ENCODE measurements around the gene MEIS2.

Gene MEIS2

DNA sequence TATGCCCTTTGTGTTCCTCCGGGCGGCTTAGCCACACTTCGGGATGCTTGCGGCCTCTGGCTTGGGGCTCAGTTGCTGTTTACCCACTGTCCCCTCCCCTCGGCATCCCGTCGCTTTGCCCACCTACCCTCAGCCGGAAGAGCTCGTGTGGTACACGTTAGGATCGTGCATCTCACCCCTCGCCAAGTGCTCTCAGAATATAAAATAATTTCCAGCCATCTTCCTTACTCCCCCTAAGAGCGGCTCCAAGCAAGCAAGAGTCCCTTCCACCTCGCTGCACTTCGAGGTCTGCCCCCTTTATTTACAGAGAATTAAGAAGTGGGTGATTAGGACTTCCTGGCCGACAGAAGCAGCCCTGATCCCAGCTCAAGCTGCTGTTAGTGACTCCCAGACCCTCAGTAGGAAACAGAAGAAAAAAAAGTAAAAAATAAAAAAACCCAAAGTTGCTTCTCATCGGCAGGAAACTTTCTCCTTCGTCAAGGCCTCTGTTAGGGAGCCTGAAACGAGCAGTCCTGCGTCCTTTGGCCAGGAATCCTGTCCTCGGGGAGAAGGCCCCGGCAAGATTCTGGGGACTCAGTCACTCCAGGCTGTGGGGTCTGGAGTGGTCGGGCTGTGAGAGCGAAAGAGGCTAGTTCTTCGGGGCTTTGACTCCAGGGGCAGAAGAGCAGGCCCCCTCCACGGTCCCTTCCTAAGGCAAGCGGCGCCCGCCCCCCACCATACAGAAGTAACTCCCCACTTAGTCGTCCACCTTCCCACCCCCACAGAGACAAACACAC, 3.0 kb downstream of the MEIS2 start:
- DNase-seq = no peak

DNA sequence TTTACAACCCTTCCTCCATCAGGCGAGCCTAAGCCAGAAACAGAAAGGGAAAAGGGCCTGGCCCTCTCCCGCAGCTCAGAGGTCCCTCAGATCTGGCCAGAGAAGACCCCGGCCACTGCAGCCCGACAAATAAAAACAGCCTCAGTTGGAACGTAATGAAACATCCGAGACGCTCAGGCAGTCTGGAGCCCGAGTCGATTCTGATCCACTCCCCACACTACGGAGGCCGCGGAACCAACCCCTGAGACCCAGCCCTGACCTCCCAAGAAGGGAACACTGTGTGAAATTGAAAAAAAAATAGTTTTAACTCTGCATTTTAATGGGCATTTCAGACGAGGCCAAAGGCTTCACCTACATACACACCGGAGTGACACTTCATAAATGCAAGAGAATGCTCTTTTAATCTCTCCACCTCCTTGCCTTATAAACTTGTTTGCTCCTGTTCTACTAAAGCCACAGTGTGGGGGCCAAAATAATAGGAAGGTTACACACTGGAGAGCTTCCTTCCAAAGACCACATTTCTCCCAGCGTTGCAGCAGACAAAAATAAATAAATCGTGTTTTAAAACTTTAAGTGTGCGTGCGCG, 3.7 kb downstream of the MEIS2 start:
- DNase-seq = no peak

DNA sequence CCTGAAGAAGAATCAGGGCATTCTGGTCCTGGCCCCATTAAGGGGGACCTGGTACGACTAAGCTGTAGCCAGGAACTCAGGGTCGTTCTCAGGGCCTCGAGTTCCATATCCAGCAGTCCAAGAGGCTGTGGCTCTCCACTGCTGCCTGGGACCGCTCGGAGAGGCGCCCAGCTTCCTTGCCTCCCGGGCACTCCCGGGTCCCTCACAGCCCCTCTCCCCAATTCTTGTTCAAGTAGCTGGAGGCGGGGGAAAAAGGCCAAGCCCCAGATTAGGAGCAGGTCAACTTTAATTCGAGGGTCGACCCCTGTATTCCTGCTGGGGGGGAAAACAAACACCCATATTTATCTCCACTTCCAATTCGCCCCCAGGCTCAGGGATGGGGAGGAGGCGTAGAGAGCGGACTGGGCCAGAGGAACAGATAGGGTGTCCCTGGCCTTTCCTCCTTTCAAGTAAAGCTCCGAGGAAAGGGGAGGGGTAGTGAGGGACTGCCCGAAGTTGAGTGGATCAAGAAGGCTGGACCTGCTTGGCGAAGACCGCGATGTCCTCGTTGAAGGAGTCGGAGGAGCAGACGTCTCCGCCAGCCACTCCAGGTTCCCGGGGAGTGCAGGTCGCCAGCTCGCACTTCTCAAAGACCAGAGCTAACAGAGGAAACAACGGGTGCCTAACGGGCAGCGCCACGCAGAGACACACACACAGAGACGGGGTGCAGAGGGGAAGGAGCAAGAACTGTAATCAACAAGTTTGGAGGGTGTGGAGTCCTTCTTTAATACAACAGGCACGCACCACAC, 4.4 kb downstream of the MEIS2 start:
- DNase-seq = no peak

DNA sequence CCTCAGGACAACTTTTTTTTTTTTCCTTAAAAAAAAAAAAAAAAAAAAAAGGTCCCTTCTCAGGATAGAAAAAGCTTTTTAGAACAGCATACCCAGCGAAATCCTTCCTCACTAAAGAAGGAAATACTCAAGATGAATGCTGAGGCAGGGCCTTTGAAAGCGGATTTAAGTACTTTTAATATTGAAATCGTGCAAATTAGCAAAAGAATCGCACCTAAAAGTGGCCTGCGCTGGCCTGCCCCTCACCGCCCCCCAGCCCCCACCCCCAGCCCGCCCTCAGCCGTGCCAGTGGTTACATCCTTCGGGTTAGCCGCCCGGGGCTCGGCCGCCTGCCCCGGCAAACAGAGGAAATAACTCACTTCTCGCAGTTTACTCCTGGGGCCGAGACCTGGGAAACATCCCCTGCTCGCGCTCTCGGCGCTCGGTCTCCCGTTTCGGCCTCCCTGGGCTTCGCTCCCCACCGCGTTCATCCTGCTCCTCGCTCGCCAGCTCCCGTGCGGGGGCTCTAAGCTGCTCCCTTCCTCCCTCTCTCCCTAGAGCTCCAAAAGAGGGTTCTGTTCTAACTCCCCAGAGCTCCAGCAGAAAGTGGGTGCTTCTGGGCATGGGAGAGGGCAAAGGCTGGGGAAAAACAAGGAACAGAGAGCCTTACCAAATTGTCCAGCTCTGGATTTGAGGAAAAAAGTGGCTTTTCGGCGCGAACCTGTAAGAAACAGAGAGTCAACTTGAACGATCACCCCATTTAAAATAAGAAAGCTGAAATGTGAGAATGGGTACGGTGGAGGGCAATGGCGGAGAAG, 5.2 kb downstream of the MEIS2 start:
- no peak for DNase-seq

DNA sequence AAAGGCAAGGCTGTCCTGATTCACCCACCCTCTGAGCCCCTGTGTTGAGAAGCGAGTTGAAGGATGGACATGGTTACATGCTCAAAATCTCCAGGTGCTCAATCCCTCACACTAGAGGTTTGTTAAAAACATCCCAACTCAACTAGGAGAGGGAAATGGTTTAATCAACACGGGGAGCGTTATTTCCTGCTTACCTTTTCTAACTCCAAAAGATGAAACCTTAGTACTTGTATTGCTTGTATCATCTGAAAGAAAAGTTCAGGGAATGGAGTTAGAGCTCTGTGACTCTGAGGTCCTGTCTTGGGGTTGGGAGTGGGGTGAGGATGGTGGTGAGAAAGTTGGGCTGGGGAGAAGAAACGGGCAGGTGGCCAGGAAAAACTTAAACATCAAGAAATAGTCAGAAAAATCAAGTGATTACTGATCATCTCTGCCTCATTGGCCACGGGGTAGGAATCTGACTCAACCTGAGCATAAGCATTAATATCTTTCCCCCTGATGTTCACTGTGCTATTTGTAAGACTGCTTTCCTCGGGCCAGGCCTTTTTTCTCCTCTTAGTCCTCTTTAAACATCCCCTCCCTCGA, 5.9 kb downstream of the MEIS2 start:
- no peak for DNase-seq

DNA sequence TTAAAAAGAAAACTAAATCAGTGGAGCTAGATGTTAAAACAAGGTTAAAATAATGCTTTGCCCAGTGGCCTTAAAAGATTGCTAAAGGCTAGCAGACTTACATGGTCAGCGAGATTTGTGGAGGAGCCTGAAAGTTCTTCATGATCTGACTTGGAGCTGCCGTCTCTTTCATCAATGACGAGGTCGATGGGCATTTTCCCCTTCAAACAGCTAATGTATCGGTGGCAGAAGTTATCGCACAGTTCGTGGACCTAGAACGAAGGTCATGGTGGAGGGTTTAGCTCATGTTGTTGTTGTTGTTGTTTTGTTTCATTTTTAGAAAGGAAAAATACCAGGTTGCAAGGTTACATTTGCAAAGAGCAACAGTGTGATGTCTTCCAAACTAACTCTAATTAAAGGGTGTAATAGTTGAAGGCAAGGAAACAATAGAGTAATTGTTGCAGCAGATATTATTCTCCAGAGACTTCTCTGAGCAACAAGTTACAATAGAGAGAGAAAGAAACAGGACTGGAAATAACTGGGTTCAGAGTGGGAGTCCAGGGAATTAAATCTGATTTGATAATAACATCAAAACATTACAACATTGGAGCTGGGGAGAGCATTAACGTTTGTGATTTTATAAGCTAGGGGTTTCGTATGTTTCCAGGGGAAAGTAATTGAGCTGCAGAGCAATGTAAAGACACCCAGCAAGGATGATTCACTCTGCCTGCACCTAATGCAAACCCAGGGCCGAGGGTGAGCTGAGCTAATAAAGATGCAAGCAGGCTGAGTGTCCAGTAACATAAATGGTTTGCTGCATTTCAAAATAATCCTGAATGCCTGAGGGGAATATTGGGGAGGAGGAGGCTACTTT, 6.6 kb downstream of the MEIS2 start:
- no peak for DNase-seq

DNA sequence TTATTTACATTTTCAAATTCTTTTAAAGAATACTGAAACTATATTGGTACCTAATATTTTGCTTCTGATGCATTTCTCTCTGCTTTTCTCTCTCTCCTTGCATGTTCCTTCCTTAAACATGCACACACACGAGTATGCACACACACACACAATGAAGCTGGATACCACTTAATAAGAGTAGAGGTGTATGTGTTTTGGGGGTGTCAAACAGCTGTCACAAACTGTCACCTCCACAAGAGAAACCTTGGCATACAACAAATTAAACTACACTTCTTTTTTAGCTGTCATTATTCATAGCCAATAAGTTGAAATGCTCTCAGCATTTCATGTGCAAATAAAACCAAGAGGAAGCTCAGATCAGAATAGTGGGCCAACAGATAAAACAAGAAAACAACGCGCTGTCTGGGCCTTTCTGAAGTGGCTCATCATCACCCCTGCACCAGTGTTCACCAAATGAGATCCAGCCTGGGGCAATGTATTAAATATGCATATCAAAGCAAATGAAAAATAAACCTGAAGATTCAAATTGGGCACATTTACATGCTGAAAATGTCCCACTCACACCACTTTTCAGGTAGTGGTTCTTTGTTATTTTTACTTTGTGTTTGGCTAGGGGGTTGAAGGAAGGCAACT, 9.7 kb downstream of the MEIS2 start:
- DNase-seq = no peak

DNA sequence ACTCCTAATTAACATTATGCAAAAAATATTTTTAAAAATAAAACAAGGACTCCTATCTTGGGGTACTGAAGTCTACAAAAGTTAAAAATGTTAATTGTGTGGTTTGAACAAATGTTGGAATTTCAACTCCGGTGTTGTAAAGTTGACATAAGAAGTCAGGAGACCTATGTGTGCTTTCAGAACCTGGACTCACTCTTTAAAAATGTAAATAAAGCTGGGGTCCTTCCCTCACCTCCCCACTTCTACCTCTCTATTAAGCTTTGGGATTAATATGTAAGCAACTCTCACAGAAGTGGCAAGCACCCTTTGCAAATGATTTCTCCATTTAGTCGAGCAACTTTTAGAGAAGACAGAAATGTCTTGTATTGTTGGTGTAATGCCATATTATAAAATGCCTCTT, 11.9 kb downstream of the MEIS2 start:
- DNase-seq = no peak

DNA sequence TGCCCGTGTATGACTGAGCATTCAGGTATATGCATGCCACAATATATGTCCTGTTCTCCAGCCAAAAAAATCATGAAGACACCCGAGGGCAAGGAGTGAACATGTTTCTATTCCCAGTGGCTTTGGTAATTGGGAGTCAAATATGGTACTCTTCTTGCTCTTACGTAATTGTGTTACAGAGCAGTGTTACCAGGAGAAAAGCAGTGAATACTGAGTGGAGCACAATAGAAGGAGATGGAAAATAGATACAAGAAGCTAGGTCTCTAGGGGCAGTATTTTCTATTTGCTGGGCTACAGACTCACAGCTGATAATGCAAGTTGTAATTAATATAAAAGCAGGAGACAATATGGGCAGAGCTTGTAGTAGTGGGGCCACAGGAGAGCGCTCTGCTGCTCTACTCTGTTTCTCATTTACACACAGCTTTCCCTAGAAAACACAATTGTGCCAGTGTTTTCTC, 13.2 kb downstream of the MEIS2 start:
- no peak for DNase-seq

DNA sequence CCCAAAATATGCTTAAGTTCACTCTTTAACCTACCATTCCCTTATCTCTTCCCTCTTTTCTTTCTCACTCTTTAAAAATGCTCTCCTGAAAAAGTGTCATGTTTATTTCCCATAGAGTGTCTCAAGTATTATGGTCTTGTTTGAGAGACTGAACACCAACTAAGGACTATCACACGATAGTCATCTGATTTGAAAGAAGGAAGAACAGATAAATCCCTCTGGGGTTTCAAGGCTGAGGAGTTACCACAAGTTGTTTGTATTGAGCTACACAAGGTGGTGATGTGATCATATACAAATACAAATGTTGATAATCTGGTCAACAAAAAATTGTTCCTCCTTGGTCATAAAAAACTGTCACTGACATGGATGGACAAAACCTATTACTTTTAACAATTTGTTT, 13.8 kb downstream of the MEIS2 start:
- DNase-seq = no peak

DNA sequence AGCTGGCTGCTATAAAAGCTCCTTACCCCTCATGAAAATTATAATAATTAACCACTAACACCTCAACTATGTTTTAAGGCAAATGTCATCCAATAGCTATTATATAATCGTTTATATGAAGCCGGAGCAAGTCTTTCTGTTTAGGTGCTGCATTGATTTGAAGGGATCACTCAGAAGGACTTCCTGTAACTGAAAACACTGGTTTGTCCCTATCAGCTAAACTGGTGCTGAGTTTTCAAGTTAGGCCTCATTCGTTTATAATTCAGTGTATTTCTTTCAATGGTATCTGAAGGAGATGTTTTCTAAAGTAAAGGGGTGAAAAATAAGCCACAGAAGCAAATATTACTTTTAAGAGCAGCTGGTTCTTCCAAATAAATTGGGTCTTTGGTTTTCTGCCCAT, 14.2 kb downstream of the MEIS2 start:
- no peak for DNase-seq

DNA sequence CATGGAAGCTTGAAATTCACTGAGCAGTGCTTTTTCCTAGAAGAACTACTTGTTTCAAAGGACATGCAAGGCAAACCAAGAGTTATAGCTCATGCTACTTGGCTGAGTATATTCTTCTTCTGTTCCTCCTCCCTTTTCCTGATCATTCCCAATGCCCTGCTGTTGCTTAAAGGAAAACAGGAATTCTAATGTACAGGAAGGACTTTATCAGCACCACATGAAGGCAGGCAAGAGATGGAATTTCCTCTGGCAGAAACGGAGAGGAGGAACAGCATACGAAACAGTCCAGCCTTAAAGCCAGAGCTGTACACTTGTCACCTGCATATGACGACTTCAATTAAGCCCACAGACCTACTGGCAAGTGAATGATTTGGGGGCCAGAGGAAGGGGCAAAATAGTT, 15.7 kb downstream of the MEIS2 start:
- no peak for DNase-seq

DNA sequence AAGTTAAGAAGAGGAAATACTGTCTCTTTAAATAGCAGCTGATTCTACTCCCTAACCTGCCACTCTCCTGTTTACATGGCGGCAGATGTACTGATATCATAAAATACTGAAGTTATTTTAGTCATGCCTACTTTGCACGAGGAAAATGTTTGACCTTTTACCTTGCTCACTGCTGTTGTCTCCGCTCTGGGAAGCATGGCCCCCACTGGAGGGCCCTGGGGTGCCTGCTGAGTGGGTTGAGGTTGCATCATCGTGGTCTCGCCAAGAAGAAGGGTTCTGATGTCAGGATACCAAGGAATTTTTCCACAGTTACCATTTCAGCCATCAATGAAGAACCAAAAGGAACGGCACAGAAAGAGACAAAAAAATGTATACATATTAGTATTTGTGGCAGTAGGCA, 16.7 kb downstream of the MEIS2 start:
- DNase-seq = no peak

DNA sequence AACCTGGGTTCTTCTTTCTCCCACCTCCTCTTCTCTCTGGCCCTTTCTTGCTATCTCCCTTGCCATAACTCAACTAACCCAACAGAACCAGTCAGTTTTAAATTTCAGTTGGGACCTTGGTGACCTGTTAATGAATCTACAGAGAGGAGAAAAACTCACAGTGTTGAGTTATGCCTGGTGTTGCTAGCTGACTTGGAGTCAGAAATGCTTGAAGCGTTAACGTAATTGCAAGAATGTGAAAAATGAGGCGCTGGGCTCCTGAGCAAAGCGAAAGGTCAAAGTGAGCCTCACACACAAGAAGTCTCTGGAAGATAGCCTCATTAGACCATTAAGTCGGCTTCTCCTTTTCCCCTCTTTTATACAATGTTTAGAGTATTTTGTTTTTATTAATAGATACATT, 18.4 kb downstream of the MEIS2 start:
- DNase-seq = no peak

DNA sequence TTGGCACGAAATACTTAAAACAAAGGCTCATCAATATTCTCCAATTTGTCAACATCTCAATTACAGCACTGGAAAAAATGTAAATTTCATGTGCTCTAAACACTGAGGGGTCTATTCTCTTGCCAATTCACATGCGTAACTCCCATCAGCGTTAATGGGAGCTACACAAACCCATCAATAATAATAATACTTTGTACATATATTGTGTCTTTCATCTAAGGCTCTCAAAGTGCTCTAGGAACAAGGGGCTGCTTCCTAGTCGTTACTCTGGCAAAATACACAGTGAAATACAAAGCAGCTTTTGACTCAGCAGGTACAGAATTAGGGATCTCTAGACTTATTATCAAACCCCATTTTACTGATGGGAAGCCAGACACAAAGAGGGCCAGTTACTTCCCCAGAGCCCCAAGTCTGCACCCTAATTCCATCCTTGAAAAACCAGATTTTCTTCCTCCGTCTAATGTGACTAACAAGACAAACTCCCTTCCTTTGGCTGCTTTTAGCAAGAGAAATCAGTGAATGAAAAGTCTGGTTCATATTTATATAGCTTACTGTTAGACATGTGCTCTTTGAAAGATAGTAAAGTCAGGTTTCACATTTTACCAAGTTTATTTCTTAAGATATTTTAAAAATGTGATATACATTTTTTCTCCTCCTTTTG, 20.0 kb downstream of the MEIS2 start:
- no peak for DNase-seq

DNA sequence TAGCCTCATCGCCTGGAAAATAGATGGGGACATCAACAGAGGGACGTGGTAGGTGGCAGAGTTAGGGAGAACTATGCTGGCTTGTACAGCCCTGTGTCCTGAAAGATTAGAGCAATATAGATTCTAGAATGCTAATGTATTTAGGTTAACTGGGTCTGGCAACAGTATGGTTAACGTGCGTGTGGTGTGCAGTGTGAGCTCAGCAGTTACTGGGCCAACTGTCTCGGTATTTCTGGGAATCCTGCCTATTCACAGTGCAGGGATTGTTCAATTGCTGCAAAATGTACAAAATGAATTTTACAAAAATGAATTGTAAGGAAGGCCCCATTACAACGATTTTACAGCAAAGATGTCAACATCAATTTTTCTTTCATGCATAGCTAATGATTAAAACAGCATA, 20.6 kb downstream of the MEIS2 start:
- DNase-seq = no peak

DNA sequence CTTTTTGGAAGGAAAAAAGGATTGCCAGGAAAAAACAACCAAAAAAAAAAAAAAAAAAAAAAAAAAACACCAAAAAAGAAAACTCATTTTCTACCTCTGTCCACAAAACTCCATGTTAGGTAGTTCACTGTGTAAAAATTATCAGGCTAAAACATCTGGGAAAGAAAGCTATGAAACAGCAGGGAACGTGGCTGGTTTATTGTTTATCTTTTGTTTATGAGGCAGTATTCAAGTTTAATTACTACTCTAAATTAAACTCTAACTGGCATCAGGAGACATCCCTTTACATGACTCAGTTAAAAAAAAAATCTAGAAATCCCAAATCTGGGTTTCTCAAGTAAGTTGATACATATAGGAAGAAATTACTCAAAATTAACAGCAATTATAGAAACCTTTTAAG, 21.8 kb downstream of the MEIS2 start:
- no peak for DNase-seq

DNA sequence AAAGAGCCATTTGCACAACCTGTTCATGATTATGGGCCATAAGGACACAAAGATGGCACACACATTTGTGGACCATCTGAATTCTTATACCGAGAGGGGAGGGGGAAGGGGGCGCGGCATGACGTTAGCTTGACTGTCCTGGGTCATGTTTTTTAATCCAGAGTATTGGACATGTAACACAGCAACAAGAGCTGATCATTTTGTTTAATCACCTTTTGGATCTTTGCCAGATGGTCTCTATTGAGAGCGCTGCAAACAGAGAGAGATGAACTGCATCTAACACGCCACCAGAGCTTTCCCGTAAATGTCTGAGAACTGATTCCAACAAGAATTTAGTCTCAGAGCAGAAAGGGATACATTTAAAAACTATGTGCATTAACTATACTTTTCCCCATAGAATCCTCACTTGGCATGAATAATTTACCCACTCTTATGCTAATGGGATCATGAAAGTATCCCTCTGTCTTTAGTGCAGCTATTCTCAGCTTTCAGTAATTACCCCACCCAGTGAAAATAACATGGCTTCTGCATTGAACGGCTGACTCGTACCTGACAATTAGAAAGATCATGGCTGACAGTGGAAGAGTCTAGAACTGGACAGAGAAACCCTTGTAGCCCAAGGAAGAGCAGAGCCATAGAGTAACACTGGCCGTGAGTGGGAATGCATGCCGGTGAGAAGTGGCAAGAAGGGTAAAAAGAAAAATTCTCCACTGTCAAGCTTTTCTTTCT, 22.6 kb downstream of the MEIS2 start:
- DNase-seq = no peak

DNA sequence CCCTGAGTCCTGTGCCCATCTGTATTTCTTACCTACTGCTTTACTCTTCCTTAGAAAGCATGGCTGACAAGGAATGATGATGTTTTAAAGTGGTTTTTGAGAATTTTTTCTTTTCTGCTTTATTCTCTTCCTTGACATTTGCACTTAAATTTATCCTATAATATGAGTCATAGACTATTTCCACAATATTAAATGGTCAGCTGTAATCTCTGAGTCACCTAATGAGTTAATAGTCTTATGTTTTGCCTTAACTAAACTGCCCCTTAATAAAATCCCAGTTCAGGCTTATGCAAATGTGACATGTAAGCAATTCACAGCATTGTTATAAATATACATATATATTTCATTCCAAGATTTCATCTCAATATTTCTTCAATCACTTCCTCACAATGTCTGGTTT, 23.8 kb downstream of the MEIS2 start:
- DNase-seq = no peak

DNA sequence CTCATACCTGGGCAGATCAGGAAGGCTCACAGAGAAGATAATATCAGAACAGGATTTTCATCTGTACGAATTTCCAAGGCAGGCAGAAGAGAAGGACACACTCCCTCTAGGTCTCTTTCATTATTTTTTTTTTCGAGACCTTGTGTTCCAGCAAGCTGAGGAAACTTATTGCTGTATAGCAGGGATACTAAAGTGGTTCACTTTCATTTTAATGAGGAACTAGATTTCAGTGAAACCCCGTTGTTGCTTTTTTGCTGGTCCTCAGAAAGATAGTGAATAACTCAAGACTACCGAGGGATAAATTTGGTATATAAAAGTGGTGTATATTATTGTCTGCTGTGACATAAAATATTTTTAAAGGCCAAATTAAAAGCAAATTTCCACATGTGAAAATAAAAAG, 24.6 kb downstream of the MEIS2 start:
- DNase-seq = no peak

Data from suppressor macrophage (primary cell).